DMS 273 (cell line): ENCODE measurements around the gene IMPA2.
A peak's percentile ranks its signal among the peaks of the same experiment; 100 is the strongest.
"Not testable (repeated sequence)": the region's sequence is repeated elsewhere in the genome, so short reads cannot be mapped to it uniquely, and the experiment has no call there.

Source experiments
- DNase-seq: peaks from one replicate; lab custom pipeline; 2025; ENCODE audit not compliant: unreplicated experiment; lab: John Stamatoyannopoulos, UW

IMPA2 gene

GRCh38 chr18:11960743-11961380 is 20.4 kb upstream of the IMPA2 start:
- no peak for DNase-seq

DNA sequence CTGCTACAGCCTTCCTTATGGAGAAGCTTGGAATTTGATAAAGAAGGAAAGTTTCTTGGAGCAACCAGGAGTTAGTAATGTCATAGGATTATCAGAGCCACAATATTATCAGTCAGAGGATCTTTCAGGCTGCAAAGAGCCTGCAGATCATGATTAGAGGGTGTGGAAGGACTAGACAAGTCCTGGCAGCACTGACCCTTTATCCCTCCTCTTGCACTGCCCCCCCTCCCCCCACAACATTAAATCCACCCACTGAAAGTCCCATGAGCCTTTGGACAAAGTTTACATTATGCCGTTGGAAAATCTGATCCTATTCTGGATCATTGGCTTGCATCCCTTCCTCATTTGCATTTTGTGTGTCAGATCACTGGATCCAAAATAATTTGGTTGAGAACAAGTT is 18.7 kb upstream of the IMPA2 start:
- peak; percentile 58 for DNase-seq

DNA sequence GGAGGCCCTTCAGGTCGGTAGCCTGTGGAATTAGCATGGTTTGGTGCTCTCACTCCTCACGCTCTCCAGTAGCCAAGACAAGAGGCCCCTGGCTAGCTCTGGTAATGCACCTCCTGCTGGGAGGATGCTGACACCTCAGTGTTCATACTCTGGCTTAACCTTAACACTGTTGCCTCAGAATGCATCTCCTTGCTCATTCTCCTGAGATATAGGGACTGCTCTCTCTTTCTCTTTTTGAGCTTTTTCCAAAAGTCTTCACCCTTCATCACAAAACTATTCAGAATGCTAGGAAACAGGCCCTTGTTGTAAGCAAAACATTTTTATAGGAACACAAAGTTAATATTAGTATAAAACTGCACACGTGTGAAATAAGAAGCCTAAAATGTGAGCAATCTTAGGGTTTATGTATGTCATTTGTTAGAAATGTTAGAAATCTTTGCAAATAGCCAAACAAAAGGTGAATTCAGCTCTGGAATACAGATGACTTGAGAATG is 17.3 kb upstream of the IMPA2 start:
- DNase-seq: peak; percentile 25

- no peak for DNase-seq
Measured at GRCh38 chr18:11969904-11970835, 11.1 kb upstream of the IMPA2 start.

DNA sequence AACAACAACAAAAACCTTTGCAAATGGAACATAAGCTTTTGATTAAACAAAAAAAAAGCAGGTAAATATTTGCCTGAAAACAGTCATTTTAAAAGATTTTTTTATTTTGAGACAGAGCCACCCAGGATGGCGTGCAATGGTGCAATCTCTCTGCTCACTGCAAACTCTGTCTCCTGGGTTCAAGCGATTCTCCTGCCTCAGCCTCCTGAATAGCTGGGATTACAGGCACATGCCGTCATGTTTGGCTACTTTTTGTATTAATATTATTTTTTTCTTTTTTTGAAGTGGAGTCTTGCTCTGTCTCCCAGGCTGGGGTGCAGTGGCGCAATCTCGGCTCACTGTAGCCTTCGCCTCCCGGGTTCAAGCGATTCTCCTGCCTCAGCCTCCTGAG is 10.5 kb upstream of the IMPA2 start:
- not testable (repeated sequence) for DNase-seq

- DNase-seq: no peak
Measured at GRCh38 chr18:11972371-11973174, 8.7 kb upstream of the IMPA2 start.

DNA sequence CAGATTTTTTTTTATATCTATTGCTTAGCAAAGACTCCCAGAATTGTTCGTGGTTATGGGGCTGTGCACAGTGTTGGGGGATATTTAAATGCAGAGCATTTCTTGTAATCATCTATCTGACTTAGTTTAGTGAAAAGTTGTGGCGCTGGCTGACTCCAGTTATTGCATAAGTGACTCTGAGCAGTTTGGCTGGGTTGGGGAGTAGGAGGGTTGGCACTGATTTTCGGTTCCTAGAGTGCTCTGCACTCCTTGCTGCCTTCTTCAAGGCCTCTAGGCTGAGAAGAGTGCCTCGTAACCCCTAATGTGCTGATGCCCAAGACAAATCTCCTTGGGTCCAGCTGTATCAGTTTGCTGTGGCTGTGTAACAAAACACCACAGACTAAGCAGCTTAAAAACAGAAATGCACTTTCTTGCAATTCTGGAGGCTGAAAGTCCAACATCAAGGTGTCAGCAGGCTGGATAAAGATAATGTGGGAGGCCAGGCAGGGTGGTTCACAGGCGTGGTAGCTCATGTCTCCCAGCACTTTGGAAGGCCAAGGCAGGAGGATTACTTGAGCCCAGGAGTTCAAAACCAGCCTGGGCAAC is 6.5 kb upstream of the IMPA2 start:
- DNase-seq: no peak

- DNase-seq: no peak
Measured at GRCh38 chr18:11975723-11976122, 5.6 kb upstream of the IMPA2 start.

- DNase-seq: peak; percentile 79
Measured at GRCh38 chr18:11976315-11977152, 4.8 kb upstream of the IMPA2 start.

DNA sequence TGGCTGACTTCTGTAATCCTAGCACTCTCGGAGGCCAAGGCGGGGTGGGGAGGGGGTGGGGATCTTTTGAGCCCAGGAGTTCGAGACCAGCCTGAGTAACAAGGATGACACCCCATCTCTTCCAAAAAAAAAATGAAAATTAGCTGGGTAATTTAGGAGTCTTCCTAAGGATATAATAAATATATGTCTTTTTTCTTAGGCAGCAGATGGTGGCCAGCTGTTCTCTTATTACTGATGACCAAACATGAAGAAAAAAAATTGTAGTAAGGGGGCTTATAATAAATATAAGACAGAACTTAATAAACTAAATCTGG is 4.2 kb upstream of the IMPA2 start:
- DNase-seq: no peak

GRCh38 chr18:11978956-11979355 is 2.4 kb upstream of the IMPA2 start:
- DNase-seq: no peak

GRCh38 chr18:11980163-11980493 is 1.2 kb upstream of the IMPA2 start:
- DNase-seq: peak; percentile 81

DNA sequence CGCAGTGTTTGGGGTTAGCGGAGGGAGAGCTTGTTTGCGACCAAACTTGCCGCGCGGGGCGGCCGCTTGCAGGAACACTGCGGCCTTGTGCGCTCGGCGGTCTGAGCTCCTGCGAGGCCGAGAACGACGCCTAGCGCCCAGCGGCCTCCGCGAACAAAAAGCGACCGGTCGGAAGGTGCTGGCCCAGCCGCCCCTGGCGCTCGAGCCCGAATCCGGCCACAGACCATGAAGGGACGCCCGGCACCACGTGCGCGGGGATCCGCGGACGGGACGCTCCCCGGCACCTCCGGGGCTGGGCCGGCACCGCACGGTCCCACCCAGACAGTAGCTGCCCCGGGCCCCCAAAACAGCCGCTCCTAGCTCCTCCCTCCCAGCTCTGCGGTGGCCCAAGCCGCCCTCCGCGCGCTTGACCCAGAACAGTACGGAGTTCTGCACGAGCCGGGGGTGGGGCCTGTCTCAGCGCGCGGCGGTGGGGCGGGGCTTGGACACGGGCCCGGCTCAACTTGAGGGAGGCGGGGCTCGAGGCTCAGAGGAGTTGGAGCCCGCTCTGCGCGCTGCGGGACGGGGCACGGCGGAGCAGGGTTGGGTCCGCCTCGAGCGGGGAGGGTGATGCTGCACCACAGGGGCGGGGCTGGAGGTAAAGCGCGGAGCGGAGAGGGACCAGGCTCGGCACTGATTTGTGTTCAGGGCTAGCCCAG is 664 bp upstream of the IMPA2 start:
- DNase-seq: peak; percentile 100

DNA sequence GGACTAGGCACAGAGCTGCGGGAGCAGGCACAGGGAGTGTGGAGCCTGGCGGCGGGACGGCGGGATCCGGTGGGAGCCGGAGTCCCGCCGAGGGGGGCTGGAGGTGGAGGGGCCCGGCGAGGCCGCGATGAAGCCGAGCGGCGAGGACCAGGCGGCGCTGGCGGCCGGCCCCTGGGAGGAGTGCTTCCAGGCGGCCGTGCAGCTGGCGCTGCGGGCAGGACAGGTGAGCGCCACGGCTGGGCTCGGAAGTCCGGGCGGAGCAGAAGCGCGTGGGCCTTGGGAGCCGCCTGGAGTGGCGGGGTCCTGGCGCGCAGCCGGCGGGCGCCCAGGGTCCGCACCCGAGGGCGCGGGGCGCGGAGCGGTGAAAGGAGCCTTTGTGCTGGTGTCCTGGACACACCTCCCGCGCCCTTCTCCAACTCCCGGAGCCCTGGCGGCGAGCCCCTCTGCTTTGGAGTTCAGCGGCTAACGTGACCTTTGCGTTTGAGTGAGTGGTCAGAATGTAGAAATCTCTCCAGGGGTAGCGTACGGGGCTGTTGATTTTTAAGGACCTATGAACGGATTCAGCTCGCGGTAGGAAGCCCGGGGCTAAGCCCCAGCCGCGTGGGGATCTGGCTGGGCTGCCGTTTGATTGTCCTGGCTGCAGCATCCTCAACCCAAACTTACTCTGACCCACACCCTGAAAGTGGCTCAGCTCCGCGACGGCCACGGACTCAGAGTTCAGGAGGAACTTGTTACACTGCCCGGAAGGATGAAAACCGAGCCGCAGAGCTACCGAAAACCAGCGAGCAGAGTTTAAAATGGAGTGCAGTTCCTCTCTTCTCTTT is 448 bp downstream of the IMPA2 start:
- DNase-seq: peak; percentile 75

GRCh38 chr18:11982981-11983380 is 1.7 kb downstream of the IMPA2 start:
- DNase-seq: no peak

- no peak for DNase-seq
Measured at GRCh38 chr18:11983592-11983991, 2.3 kb downstream of the IMPA2 start.

DNA sequence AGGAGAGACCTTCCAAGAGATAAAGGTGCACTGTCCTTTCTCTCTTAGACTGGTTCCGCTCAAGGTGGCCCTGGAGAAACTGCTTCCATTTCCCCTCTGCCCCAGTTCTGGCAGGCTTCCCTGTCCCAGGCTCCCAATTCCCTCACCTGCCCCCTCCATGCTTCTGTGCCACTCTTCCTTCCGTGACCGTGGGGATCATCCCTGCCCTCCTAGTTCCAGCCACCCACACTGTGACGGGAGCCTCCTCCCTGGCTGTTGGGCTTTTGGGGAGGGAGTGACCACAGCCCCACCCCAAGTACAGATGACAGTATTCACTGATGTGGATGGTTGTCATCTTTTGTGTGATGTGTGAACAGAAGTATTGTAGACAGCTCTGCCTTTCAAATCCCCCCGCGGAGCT is 2.8 kb downstream of the IMPA2 start:
- no peak for DNase-seq

DNA sequence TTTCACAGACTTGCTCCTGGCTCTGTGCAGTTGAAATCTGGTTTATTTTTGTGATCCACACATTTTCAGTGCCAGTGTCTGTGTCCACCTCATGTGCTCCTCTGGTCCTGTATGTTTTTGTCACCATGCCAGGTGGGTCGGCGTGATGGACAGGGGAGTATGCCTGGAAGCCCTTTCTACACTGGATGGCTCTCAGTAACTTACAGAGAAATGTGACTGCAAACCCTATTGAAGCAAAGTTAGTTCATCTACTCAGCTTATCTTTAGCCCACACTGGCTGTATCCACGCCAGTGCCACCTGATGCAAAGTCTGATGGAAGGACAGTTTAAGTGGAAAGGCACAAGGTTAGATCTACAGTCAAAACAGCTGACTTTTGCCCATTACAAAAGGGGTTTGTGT is 4.3 kb downstream of the IMPA2 start:
- DNase-seq: peak; percentile 19

- no peak for DNase-seq
Measured at GRCh38 chr18:11986061-11986460, 4.8 kb downstream of the IMPA2 start.
